Parathyroid adenoma (tissue), 2 donors: Measurements from ENCODE around the gene COX5A.
"Not testable (repeated sequence)": the region's sequence is repeated elsewhere in the genome, so short reads cannot be mapped to it uniquely, and the experiment has no call there.

Source experiments
- H2AFZ ChIP-seq: fragments of 300-600 bp; sonication (generic); one replicate; pipeline ENCODE4 v1.7.0; 2017; ENCODE audit warnings: antibody characterized with exemption, mild to moderate bottlenecking
- H3K27ac ChIP-seq: fragments of 300-600 bp; sonication (generic); one replicate; pipeline ENCODE4 v1.7.0; 2017
- H3K27me3 ChIP-seq: fragments of 300-600 bp; sonication (generic); one replicate; pipeline ENCODE4 v1.7.0; 2017; ENCODE audit warnings: low read length; ENCODE audit not compliant: control insufficient read depth, insufficient read depth
- H3K36me3 ChIP-seq: fragments of 300-600 bp; sonication (generic); one replicate; pipeline ENCODE4 v1.7.0; 2017; ENCODE audit warnings: low read length; ENCODE audit not compliant: control insufficient read depth, insufficient read depth
- H3K4me1 ChIP-seq: fragments of 300-600 bp; sonication (generic); one replicate; pipeline ENCODE4 v1.7.0; 2017; ENCODE audit warnings: control low read depth
- H3K4me2 ChIP-seq: fragments of 300-600 bp; sonication (generic); one replicate; pipeline ENCODE4 v1.7.0; 2017; ENCODE audit warnings: low read length
- H3K4me3 ChIP-seq: fragments of 300-600 bp; sonication (generic); one replicate; pipeline ENCODE4 v1.7.0; 2017; ENCODE audit warnings: low read depth, low read length
- H3K79me2 ChIP-seq: fragments of 300-600 bp; sonication (generic); one replicate; pipeline ENCODE4 v1.7.0; 2017; ENCODE audit warnings: control low read depth
- H3K9ac ChIP-seq: fragments of 300-600 bp; sonication (generic); one replicate; pipeline ENCODE4 v1.7.0; 2017; ENCODE audit warnings: mild to moderate bottlenecking
- H3K9me3 ChIP-seq: fragments of 300-600 bp; sonication (generic); one replicate; pipeline ENCODE4 v1.7.0; 2017; ENCODE audit warnings: low read length; ENCODE audit not compliant: control insufficient read depth
- TF ChIP-seq, protein P1 (sequence below): fragments of 300-600 bp; sonication (generic); IDR thresholded peaks from one replicate; pipeline ENCODE4 v1.7.0; 2017; ENCODE audit warnings: antibody characterized with exemption, mild to moderate bottlenecking
- donor health status: primary hyperparathyroidism.

COX5A gene

DNA sequence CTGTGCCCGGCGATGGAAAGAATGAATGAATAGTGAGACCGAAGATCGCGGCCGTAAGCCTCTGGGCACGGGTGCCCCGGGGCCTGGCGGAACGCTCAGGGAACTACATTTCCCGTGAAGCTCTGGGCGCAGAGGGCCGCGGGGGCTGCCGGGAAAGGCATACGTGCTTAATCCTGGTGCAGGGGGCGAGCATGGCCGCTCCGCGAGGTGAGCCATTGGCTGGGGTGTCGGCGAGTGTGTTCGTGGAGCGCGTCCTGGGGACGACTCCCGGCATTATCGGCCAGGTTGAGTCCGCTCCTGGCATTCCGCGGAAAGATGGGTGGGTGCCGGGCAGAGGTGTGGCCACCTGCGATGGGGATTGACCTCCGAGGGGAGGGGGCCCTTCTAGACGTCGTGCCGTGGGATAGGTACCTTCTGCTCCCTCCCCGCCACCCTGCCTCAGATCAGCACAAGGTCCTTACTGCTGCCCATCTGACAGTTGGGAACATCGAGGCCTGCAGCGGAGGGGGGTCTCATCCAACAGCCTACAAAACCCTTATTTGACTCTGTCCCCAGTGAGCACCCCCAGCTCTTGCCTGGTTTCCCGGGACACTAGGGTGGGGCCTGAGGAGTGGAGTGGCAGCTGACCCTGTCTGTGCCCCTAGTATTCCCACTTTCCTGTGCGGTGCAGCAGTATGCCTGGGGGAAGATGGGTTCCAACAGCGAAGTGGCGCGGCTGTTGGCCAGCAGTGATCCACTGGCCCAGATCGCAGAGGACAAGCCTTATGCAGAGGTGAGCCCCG is 47.8 kb downstream of the COX5A start, which contains the start of gene MPI:
MPI (plus strand) TSS at position 160 of the 782 bp plus-strand sequence; CDS start at position 192, 32 bp downstream.
- Histone ChIP-seq H3K4me3 (peak within 1 kb of the TSS; percentile 78), H3K9ac (no peak within 1 kb of the TSS), H3K4me2 (peak within 1 kb of the TSS; percentile 85), H3K9me3 (no peaks in the 10 kb centered on the region), H3K79me2 (no peaks in the 10 kb centered on the region), H3K36me3 (no peaks in the 10 kb centered on the region), H3K27ac (peak within 1 kb of the TSS; percentile 54), H3K27me3 (no peaks in the 10 kb centered on the region), H3K4me1 (no peaks in the 10 kb centered on the region), H2AFZ (peak within 1 kb of the TSS; percentile 90)
- TF ChIP-seq, protein P1, sequence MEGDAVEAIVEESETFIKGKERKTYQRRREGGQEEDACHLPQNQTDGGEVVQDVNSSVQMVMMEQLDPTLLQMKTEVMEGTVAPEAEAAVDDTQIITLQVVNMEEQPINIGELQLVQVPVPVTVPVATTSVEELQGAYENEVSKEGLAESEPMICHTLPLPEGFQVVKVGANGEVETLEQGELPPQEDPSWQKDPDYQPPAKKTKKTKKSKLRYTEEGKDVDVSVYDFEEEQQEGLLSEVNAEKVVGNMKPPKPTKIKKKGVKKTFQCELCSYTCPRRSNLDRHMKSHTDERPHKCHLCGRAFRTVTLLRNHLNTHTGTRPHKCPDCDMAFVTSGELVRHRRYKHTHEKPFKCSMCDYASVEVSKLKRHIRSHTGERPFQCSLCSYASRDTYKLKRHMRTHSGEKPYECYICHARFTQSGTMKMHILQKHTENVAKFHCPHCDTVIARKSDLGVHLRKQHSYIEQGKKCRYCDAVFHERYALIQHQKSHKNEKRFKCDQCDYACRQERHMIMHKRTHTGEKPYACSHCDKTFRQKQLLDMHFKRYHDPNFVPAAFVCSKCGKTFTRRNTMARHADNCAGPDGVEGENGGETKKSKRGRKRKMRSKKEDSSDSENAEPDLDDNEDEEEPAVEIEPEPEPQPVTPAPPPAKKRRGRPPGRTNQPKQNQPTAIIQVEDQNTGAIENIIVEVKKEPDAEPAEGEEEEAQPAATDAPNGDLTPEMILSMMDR, result no peak

DNA sequence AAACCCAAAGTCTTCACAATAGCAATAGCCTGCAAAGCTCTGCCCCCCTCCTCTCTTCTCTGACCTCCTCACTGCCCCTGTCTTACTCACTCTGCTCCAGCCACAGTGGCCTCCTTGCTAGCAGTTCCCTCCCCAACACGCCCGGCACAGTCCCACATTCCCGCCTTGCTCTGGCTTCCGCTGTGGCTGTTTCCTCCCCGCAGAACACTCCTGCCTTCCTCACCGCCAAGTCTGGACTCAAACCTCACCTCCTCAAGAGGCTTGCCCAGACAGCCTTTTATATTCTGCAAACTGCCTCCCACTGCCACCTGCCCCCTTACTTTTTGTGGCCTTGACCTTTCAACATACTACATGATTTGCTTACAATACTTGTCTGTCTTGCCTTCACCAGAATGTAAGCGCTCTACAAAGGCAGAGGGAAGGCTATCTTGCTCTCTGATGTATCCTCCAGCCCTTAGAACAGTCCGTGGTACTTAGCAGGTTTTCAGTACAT is 48.4 kb downstream of the COX5A start:
- Histone ChIP-seq H3K9me3 (no peaks in the 10 kb centered on the region), H3K4me1 (no peaks in the 10 kb centered on the region), H3K27ac (peak overlapping the region; percentile 54), H3K9ac (no peak overlapping the region), H3K4me3 (peak overlapping the region; percentile 78), H3K36me3 (no peaks in the 10 kb centered on the region), H3K79me2 (no peaks in the 10 kb centered on the region), H3K4me2 (peak overlapping the region; percentile 85), H3K27me3 (no peaks in the 10 kb centered on the region), H2AFZ (peak overlapping the region; percentile 90)
- TF ChIP-seq, protein P1, result peak; percentile 14

DNA sequence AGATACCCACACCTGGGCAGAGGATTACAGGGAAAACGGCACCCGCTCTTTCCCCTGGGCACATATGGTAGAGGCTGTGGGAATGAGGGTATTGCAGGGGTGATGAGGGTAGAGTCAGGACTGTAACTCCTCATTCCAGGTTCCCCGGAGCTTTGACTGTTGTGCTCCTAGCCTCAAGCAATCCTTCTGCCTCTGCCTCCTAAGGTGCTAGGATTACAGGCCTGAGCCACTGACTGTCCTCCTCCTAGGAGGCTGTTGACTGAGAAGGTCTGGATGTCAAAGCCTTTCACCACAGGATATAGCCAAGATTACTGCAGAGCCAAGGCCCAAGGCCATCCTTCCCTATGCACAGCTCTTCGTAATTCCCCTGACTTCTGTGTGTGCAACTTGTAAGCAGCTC is 49.2 kb downstream of the COX5A start:
- Histone ChIP-seq H3K27me3 (no peaks in the 10 kb centered on the region), H2AFZ (peak overlapping the region; percentile 90), H3K4me3 (no peak overlapping the region), H3K36me3 (no peaks in the 10 kb centered on the region), H3K9me3 (no peaks in the 10 kb centered on the region), H3K79me2 (no peaks in the 10 kb centered on the region), H3K27ac (no peak overlapping the region), H3K4me2 (no peak overlapping the region), H3K4me1 (no peaks in the 10 kb centered on the region), H3K9ac (no peak overlapping the region)
- TF ChIP-seq, protein P1, result no peak

DNA sequence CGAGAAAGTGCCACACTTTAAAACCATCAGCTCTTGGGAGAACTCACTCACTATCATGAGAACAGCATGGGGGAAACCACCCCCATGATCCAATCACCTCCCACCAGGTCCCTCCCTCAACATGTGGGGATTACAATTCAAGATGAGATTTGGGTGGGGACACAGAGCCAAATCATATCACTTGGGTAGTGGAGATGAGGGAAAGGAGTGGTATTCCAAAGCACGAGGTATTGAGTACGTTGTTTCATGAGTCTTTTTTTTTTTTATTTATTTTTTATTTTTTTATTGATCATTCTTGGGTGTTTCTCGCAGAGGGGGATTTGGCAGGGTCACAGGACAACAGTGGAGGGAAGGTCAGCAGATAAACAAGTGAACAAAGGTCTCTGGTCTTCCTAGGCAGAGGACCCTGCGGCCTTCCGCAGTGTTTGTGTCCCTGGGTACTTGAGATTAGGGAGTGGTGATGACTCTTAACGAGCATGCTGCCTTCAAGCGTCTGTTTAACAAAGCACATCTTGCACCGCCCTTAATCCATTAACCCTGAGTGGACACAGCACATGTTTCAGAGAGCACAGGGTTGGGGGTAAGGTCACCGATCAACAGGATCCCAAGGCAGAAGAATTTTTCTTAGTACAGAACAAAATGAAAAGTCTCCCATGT is 50.2 kb downstream of the COX5A start:
- not testable (repeated sequence) for H3K4me1 ChIP-seq, H3K36me3 ChIP-seq, H3K4me3 ChIP-seq, H3K9me3 ChIP-seq, H3K9ac ChIP-seq, H3K79me2 ChIP-seq, H3K27ac ChIP-seq, H2AFZ ChIP-seq, H3K27me3 ChIP-seq, H3K4me2 ChIP-seq

DNA sequence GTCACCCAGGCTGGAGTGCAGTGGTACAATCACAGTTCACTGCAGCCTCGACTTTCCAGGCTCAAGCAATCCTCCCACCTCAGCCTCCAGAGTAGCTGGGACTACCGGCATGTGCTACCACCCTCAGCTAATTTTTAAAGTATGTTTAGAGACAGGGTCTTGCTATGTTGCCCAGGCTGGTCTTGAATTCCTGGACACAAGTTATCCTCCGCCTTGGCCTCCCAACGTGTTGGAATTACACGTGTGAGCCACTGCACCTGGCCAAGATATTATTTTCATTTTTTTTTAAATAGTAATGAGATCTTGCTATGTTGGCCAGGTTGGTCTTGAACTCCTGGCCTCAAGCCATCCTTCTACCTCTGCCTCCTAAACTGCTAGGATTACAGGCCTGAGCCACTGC is 52.4 kb downstream of the COX5A start:
- H3K4me1 ChIP-seq, result no peaks in the 10 kb centered on the region
- no peaks in the 10 kb centered on the region for H3K36me3 ChIP-seq
- H3K27me3 ChIP-seq, result no peaks in the 10 kb centered on the region
- TF ChIP-seq, protein P1, result no peak
- H2AFZ ChIP-seq, result no peak overlapping the region
- no peaks in the 10 kb centered on the region for H3K79me2 ChIP-seq
- no peak overlapping the region for H3K4me3 ChIP-seq
- H3K9ac ChIP-seq, result no peak overlapping the region
- no peak overlapping the region for H3K4me2 ChIP-seq
- no peaks in the 10 kb centered on the region for H3K9me3 ChIP-seq
- H3K27ac ChIP-seq, result no peak overlapping the region
